Measurements from ENCODE around the gene CSRP1. TPM values are rescaled to one million over a fixed set of nuclear protein-coding genes. Genes with fewer than 3 reads are reported as not detected.

Gene CSRP1
- total RNA-seq, 6 experiments from 2014 or later: 54.9 to 158 (median 87.0) TPM

GRCh38 chr1:201504179-201504631, 2.7 kb downstream of the CSRP1 start:
- H3K27me3 ChIP-seq: no peaks in the 10 kb centered on the region
- no peak for DNase-seq
- H3K36me3 ChIP-seq: no peaks in the 10 kb centered on the region
- peak overlapping the region; percentile 67 to 94 (median 94) for H3K27ac ChIP-seq
- intact Hi-C loops (cut with DNase I): no loop called here
- peaks cover 0 to 81% (median 27%) of the 10 kb centered on the region in 4 donors for H3K4me1 ChIP-seq
- WGBS (ENCODE audit: insufficient coverage, low coverage, low lambda C conversion rate, missing lambda C conversion rate): 22% methylated on average over 3 of the region's 3 CpGs
- ATAC-seq: no peak
- peak overlapping the region in 1 of 3 donors; percentile 80 for H3K4me3 ChIP-seq
- no peak for TF ChIP-seq CTCF (IDR thresholded peaks at IDR 0.05)
- TF ChIP-seq POLR2A (IDR thresholded peaks at IDR 0.05): no peak
- no peaks in the 10 kb centered on the region for H3K9me3 ChIP-seq

DNA sequence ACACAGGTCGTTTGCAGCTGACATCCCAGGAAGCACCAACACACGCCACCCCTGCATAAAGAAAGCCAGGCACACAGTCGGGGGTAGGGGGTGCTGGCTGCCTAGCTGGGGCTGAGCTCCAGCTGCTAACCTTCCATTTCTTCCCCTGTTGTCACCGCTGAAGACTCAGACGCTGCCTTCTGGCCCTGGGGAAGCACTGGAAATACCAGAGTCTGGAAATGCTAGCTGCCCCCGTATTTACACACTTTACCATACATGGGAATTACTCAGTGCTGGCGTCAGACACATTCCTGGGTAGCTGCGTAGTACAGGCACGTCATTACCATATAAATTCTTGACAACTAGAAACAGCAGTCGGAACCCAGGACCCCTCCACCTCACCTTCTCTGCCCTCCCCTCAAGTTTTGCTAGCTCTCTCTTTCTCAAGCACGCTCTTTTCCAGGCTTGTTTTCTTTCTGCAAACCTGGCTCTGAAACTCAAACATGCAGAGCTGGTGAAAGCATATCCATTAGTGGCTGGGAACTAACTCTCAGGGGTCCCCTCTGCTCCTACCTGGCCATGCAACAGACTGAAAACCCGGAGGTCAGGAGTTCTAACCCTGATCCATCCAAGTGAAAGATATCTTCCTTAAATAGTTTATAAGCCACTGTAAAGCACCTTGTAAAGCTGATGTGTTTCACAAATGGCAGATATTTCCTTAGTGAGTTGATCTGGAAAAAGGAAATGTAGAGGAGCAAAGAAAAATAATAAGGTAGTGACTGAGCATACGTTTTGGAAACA, 3.3 kb downstream of the CSRP1 start:
- Histone ChIP-seq H3K27me3 (no peaks in the 10 kb centered on the region), H3K9me3 (no peaks in the 10 kb centered on the region), H3K4me1 (peaks cover 0 to 87% (median 30%) of the 10 kb centered on the region in 4 donors), H3K36me3 (no peaks in the 10 kb centered on the region), H3K27ac (peak overlapping the region; percentile 67 to 94 (median 94)), H3K4me3 (peak overlapping the region in 1 of 3 donors; percentile 2)
- TF ChIP-seq CTCF (IDR thresholded peaks at IDR 0.05) (no peak), POLR2A (IDR thresholded peaks at IDR 0.05) (peak; percentile 39)
- 27% methylated on average over 13 of the region's 13 CpGs for WGBS (ENCODE audit: insufficient coverage, low coverage, low lambda C conversion rate, missing lambda C conversion rate)
- DNase-seq: peak in 1 of 3 donors; percentile 27
- ATAC-seq: peak in 1 of 4 donors; percentile 30
- intact Hi-C loops (cut with DNase I): no loop called here

GRCh38 chr1:201502511-201502857, 4.4 kb downstream of the CSRP1 start:
- DNase-seq: no peak
- peak in 2 of 4 donors; percentile 2 to 8 for ATAC-seq
- no peaks in the 10 kb centered on the region for H3K27me3 ChIP-seq
- no peaks in the 10 kb centered on the region for H3K9me3 ChIP-seq
- H3K4me3 ChIP-seq: no peak overlapping the region
- WGBS (ENCODE audit: insufficient coverage, low coverage, low lambda C conversion rate, missing lambda C conversion rate): 43% methylated on average over 2 of the region's 3 CpGs
- no peaks in the 10 kb centered on the region for H3K36me3 ChIP-seq
- peak overlapping the region; percentile 67 to 94 (median 94) for H3K27ac ChIP-seq
- peaks cover 0 to 92% (median 34%) of the 10 kb centered on the region in 4 donors for H3K4me1 ChIP-seq
- intact Hi-C loops (cut with DNase I): no loop called here
- TF ChIP-seq POLR2A (IDR thresholded peaks at IDR 0.05) (no peak), CTCF (IDR thresholded peaks at IDR 0.05) (no peak)

GRCh38 chr1:201501812-201502510, 5.0 kb downstream of the CSRP1 start:
- no peak overlapping the region for H3K4me3 ChIP-seq
- 46% methylated on average over 7 of the region's 10 CpGs for WGBS (ENCODE audit: insufficient coverage, low coverage, low lambda C conversion rate, missing lambda C conversion rate)
- H3K4me1 ChIP-seq: peaks cover 0 to 94% (median 35%) of the 10 kb centered on the region in 4 donors
- H3K27ac ChIP-seq: peak overlapping the region; percentile 67 to 94 (median 94)
- intact Hi-C loops (cut with DNase I): no loop called here
- TF ChIP-seq CTCF (IDR thresholded peaks at IDR 0.05) (no peak), POLR2A (IDR thresholded peaks at IDR 0.05) (no peak)
- peak; percentile 47 to 78 (median 70) for ATAC-seq
- DNase-seq: peak; percentile 69 to 93 (median 93)
- no peaks in the 10 kb centered on the region for H3K9me3 ChIP-seq
- no peaks in the 10 kb centered on the region for H3K27me3 ChIP-seq
- no peaks in the 10 kb centered on the region for H3K36me3 ChIP-seq

Data from right lobe of liver (tissue), 6 donors.